GM19023 (cell line): ENCODE measurements around the gene TBC1D7.

Source experiments
- ATAC-seq: cut with Tn5 transposase; IDR thresholded peaks from one replicate; pipeline ENCODE4 v1.9.1; 2021; ENCODE audit warnings: mild to moderate bottlenecking, moderate library complexity; ENCODE audit not compliant: unreplicated experiment

Gene TBC1D7

GRCh38 chr6:13273931-13274706 is 54.2 kb downstream of the TBC1D7 start:
- no peak for ATAC-seq

GRCh38 chr6:13273202-13273930 is 55.0 kb downstream of the TBC1D7 start:
- ATAC-seq = no peak

- ATAC-seq = peak; percentile 66
Observed at GRCh38 chr6:13272131-13273046, 55.9 kb downstream of the TBC1D7 start.

GRCh38 chr6:13268913-13269518 is 59.3 kb downstream of the TBC1D7 start:
- ATAC-seq = no peak

- ATAC-seq = no peak
Observed at GRCh38 chr6:13267142-13267651, 61.1 kb downstream of the TBC1D7 start.

- ATAC-seq = no peak
Observed at GRCh38 chr6:13263669-13264068, 64.7 kb downstream of the TBC1D7 start.

GRCh38 chr6:13262302-13263230 is 65.8 kb downstream of the TBC1D7 start:
- ATAC-seq = no peak

- peak; percentile 51 for ATAC-seq
Observed at GRCh38 chr6:13261464-13261994, 66.8 kb downstream of the TBC1D7 start.

GRCh38 chr6:13260831-13261230 is 67.5 kb downstream of the TBC1D7 start:
- ATAC-seq = no peak

- no peak for ATAC-seq
Observed at GRCh38 chr6:13260101-13260598, 68.2 kb downstream of the TBC1D7 start.

GRCh38 chr6:13259393-13259792 is 68.9 kb downstream of the TBC1D7 start:
- ATAC-seq = peak; percentile 44

- ATAC-seq = no peak
Observed at GRCh38 chr6:13256266-13257001, 71.9 kb downstream of the TBC1D7 start.
